DMS153 treated with DMSO at 0.1 percent for 48 hours (cell line): ENCODE results near the gene GJA3.

Experiments
- DNase-seq: peaks from one replicate; lab custom pipeline; 2025; ENCODE audit not compliant: unreplicated experiment; lab: John Stamatoyannopoulos, UW

Gene GJA3

DNA sequence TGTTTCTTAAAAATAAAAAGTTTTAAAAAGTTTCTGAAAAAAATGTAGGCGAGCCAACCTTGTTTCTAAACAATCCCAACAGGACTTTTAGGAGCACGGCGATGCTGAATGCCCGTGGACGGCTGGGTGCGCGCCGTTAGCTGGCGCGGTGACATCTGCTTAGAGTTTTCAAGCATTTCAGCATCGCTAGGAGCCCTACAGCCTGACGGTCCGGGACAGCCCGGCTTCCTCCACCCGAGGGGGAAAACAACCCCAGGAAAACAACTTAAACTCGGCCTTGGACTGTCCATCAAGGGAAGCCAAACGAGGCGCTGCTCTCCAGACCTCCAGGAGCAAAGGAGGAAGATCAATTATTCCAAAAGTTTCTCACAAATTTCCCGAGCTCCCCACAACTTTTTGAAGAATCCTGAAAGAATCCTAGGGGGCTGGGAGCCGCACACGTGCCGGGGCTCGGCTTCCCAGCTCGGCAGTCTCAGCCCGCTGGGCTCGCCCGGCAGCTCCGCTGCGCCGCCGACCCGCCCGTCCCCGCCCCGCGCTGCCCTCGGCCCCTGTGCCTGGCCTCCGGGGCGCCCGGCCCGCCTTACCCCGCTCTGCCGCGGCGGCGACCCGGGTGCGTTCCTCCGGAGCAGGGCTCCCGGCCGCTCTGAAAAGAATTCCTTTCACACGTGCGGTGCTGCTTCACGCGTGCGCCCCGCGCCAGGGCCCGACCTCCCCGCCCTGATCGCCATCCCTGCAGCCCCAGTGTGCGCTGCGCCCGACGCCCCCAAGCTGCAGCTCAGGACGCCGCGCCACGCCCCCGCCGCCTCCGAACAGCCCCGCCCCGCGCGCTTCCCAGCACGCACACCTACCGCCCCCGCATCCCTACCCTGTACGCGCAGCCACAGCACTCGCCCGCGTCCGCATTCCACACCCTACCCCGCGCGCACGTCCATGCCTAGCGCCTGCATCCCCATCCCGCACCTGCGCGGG lies at the start of gene GJA3:
GJA3 (minus strand) TSS at position 747 of the 969 bp plus-strand sequence. CDS start 17,764 bp downstream, outside the sequence.
- DNase-seq = no peak

DNA sequence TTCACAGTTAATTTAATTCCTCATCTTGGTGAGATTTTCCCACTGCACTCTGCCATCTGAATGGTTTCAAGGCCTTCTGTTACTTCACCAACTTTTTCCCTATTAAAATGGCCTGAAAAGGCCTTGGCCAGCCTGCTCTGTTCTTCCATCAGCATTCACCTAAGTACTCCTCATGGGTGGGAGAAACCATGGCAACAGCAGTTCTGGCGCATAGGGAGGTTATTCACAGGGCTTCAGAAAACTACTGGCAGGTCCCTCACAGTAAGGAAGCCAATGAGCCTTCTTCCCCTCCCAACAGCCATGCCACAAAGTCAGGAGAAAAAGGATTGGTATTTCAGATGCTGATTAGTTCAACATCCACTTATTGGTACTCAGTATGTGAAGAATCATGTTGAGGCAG lies 49.1 kb upstream of the GJA3 start:
- no peak for DNase-seq

DNA sequence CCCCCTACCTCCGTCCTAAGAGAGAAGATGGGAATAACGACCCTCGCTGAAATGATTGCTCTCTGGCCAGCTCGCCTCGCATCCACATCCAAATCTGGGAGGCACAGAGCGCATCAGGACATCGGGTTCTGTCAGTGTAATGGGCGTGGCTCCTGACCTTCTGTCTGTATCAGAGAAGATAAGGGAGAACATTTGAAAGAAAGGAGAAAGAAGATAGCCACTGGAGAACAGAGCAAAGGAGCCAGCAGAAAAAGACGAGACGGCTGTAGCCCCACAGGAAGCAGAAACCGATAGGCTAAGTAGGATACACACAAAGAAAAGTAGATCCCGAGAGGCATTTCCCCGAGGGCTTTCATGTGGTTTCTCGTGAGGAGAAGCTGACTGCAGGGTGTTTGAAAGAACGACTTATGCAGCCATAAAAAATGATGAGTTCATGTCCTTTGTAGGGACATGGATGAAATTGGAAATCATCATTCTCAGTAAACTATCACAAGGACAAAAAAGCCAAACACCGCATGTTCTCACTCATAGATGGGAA lies 45.9 kb upstream of the GJA3 start:
- no peak for DNase-seq

DNA sequence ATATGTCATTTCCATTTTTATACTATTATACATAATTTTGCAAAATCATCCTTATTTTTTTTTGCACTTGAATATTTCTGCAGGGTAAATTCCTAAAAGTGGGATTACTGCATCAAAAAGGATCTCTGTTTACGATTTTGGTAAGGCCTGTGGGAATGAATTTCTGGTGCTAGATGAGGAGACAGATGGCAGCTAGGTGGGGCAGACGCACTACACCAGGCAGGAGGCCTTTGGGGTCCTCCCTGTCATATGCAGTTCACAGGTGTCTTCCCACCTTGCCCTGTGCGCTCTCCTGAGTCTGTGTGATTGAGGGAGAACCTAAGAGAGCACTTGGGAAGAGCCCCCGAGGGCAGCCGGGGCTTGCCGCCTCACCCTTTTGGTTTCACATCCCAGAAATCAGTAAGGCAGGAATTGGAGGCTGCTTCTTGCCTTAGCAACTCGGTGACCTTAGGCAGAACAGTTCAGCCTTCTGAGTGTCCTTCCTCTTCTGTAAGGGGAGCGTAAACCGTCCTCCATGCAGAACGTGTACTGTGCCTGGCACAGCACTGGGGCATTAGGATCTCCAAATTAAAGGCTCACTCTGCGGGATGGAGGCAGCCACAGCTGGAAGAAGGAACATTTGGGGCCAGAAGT lies 45.3 kb upstream of the GJA3 start:
- DNase-seq = no peak

DNA sequence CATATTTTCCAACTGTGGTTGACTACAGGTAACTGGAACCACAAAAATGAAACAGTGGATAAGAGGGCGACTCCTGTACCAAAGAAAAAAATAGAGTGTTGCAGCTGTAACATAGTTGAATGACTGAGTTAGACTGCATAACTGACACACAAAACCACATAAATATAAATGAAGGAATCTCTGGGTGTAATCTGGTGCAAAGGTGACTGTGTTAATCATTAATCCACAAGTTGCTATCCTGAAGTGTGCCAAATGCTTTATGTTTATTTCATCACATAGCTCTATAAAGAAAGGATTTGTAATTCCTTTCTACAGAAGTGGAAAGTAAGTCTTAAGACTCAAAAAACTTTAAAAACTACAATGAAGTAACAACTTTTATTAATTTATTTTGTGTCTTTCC lies 37.9 kb upstream of the GJA3 start:
- no peak for DNase-seq

DNA sequence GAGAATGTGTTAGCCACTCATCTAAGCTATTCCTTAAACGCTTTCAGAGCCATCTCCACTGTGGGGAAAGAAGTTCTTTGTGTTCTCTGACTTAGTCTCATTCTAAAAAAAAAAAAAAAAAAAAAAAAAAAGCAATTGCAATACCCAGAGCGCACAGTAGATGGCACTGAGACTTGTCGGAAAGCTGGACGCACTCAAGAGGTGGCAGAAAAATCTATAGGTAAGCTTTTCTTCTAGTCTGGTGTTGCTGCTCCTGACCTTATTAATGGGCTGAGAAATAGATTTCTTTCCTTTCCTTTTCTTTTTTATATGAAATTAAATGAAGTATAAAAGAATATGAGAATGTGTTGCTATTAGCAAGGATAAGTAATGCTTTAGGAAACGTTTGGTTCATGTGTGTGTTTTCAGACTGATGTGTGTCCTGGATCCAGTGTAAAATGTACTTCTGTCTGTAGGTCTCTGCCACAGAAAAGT lies 36.5 kb upstream of the GJA3 start:
- peak; percentile 27 for DNase-seq

DNA sequence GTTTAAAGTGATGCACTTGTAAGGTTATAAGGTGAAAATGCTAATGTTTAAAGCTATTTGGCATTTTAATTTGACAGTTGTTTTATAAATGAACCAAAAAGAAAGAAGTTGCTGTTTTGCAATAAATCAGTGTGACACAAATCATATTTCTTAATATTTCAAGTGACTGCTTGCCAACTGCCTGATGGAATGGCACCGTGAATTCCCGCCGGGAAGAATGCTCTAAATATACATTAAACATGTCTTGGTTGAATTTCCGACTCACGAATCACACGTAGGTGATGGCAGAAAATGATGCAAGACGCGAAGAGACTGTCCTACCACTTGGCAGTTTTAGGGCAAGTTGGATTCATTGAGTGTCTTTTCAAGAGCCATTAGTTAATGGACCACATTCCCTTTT lies 34.9 kb upstream of the GJA3 start:
- no peak for DNase-seq

DNA sequence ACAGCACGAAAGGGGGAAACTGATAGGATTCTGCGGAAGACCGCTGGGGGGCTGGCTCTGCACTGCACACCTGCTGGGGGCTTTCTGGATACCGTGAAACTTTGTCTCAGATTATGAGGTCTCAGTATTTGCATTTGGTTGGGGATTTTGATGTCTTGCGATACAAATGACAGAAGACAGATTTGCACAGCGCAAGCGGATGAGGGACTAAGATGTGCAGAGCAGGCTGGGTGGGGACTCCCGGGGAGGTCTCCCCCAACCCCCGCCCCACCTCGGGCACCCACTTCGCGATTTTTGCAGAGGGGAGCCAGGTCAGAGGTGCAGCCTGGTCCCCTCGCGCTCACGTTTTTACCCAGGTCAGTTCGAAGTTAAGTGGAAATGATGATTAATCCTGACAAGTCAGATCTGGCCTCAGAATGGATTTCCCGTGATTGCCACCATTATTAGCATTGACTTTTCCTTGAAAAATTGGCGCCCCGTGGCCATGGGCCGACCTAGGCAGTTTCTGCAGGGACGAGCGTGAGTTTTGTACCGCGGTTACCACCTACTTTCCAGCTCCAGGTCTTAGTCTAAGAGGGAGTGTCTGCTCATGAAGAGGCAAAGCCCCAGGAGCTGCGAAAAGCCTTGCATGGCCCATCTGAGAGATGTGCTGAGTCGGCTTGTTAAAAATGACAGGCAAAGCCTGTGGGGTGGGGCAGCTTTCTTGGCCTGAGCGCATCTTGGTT lies 33.2 kb upstream of the GJA3 start:
- no peak for DNase-seq

DNA sequence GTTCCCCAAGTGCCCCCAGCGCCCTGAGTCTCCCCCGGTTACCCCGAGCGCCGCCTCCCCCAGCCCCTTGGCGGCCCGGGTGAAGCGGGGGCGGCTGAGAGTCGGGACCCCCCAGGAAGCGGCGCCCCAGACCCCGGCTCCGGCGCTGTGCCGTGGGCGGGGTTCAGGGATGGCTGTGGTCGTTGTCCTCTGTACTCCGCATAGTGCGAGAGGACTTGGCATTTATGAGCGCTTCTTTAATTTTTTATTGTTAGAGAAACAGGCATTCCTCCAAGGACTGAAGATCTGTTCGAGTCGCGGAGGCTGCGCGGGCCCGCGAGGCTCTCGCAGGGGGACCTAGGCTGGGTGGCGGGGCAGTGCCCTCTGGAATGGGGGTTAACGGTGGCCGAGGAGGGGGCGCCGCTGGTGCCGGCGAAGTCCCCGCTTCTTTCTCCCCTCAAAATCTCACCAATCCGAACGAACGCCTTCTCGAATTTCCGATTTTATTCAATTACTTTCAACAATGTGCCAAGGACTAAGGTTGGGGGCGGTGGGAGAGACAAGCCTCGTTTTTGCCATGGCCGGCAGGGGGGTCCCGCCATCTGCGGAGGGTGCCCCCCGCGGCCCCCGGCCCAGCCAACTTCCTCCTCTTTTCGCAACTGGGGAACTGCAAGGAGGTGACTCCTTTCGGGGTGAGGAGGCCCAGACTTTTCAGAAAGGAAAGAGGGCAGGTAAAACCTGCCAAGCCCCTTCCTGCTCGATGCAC lies 32.5 kb upstream of the GJA3 start:
- no peak for DNase-seq

DNA sequence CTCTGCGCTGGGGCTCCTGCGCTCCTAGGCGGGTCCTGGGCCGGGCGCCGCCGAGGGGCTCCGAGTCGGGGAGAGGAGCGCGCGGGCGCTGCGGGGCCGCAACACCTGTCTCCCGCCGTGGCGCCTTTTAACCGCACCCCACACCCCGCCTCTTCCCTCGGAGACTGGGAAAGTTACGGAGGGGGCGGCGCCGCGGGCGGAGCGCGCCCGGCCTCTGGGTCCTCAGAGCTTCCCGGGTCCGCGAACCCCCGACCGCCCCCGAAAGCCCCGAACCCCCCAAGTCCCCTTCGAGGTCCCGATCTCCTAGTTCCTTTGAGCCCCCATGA lies 31.9 kb upstream of the GJA3 start, which contains the start of gene GJB2:
GJB2 (minus strand) TSS at position 103 of the 326 bp plus-strand sequence. CDS start 3,357 bp downstream, outside the sequence.
- DNase-seq = no peak

DNA sequence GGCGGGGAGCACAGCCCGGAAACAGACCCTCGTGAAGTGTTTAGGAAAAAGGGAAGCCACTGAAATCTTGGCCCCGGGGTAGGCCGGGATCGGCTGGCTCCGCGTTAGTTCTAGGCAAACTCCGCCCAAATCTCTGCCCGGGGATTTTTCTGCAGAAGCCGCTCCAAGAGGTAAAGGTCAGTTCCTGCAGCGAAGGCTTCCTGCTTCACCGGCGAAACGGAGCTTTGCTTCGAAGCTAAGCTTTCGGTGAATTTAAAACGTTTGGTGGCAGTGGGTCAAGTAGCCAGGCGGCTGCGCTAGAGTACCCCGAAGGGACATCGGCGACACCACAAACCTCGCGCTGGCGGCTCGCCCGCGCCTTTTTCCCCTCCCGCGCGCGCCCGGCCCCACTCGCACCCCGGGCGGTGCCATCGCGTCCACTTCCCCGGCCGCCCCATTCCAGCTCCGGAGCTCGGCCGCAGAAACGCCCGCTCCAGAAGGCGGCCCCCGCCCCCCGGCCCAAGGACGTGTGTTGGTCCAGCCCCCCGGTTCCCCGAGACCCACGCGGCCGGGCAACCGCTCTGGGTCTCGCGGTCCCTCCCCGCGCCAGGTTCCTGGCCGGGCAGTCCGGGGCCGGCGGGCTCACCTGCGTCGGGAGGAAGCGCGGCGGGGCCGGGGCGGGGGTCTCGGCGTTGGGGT lies 31.4 kb upstream of the GJA3 start:
- no peak for DNase-seq

DNA sequence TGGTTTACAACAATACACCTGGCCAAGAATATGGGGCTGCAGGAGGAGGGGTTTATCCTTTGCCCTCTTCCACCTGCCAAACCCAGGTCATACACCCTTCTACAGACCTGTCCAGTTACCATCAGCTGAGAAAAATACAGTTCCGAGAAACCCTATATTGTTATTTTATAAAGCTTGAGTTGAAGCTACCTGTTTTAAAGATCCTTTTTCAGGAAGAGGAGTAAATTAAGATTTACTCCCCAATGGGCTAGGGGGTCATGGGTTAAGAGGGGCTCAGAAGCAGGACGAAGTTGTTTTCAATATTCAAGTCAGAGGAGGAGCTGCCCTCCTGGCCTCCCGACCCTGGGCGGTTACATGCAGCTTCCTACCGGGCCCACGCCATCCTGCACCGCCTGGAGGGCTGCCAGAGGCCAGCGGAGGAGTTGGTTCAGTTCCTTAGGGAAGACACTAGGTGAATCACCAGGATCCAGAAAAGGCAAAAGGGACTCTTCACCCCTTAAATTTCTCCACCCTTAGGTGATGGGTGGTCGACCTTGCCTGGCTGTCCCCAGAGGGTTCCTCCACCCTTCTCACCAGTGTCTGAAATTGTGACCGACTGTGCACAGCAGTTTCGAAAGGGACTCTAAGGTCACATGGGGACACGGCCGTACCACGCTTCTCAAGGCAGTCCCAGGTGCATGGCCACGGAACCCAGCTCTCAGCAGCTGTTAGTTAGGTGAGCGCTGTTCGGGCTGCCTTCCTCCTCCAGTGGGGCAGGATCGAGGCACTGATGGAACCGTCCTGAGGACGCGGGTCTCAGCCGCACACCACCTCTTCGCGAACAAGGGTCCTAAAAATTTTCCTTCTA lies 30.7 kb upstream of the GJA3 start:
- DNase-seq = no peak

DNA sequence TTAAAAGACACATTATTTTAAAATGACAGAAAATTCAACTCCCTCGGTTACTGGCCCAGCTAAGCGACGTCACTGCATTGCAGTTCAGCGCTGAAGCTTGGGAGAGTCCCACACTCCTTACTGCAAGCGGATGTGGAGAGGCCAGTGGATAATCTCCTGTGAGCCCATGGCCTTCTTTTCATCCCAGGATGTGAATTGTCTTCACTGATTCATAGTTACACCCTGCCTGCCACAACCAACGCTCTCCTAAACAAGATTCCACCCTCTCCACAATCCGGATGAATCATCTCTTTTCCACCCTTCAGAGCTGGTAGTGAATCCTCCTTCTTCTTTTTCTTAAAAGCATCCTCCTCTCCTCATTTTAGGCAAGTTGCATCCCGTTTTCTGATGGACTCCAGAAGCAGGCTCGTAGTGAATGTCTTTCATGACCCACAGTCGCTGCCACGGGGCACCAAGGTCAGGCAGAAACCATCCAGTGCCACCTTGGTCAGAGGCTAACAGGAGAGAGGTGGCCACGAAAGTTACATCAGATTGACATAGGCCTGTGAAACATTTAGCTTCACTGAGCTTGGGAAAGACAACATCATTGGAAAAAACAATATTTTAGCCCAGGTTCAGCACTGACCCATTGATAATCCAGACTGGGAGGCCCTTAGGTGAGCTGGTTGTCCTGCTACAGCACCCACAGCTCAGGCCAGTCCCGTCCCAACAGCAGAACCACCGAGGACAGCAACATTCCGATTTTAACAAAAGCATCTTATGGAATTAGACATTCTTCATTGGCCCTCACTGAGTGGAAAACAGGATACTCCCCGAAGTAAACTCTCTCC lies 29.8 kb upstream of the GJA3 start:
- no peak for DNase-seq

DNA sequence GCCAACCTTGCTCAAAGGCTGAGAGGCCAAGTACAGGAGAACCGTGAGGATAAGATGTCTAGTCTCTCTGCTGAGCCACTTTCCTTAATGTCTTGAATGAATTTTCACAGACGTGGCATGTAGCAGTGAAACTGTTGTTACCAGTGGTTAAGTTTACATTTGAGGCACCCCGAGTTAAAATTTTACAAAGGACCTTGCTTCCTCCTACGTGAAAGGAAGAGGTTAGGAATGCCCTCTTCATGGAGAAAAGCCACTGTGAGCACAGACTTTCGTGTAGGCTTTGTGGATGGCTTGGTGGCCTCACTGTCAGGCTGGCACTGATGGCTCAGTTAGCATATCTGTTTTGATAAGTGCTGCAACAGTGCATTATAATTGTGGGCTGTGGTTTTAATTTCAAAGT lies 29.2 kb upstream of the GJA3 start:
- no peak for DNase-seq

DNA sequence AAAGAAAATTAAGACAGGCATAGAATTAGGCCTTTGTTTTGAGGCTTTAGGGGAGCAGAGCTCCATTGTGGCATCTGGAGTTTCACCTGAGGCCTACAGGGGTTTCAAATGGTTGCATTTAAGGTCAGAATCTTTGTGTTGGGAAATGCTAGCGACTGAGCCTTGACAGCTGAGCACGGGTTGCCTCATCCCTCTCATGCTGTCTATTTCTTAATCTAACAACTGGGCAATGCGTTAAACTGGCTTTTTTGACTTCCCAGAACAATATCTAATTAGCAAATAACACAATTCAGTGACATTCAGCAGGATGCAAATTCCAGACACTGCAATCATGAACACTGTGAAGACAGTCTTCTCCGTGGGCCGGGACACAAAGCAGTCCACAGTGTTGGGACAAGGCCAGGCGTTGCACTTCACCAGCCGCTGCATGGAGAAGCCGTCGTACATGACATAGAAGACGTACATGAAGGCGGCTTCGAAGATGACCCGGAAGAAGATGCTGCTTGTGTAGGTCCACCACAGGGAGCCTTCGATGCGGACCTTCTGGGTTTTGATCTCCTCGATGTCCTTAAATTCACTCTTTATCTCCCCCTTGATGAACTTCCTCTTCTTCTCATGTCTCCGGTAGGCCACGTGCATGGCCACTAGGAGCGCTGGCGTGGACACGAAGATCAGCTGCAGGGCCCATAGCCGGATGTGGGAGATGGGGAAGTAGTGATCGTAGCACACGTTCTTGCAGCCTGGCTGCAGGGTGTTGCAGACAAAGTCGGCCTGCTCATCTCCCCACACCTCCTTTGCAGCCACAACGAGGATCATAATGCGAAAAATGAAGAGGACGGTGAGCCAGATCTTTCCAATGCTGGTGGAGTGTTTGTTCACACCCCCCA lies 28.1 kb upstream of the GJA3 start:
- DNase-seq = no peak

DNA sequence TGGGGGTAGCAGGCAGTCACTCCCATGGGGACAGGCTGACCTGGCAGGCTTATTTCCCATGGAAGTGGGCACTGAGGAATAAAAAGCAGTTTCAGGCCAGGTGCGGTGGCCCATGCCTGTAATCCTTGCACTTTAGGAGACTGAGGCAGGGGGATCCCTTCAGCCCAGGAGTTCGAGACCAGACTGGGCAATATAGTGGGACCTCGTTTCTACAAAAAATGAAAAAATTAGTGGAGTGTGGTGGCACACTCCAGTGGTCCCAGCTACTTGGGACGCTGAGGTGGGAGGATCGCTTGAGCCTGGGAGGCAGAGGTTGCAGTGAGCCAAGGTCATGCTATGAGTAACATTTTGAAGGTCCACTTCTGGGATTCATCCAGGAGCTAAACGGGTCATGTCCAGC lies 25.9 kb upstream of the GJA3 start:
- DNase-seq = no peak

DNA sequence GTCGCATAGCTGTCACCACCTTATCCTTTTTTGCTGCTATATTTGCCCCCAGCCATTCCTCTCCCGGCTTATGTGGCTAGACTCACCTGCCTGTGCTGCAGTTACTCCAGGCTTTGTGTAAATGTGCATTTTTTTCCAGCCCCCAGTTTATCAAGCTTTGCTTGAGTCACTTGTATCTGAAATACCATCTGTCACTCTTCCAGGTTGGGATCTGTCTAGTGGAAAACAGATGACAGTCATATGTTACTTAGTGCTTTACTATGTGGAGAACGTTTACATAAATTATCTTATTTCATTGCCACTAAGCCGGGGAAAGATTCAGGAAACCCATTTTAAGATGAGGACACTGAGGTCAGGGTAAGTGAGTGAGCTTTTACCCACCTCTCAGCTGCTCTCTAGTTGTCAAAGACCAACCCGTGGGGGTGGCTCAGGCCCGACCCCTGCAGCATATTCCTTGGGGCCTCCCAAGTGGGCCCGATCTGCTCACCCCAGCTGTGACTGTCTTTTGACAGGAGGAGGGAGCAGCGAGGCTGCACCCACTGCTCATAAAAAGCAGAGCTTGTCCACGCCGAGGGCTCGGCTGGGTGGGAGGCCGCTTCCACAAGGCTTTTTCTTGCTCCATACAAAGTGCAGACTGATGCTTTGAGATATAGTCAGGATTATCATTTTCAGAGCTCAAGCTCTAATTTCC lies 24.7 kb upstream of the GJA3 start:
- DNase-seq = no peak
